Panc1 (cell line): ENCODE measurements around the gene LTBP2.

Experiments used
- CTCF ChIP-seq: fragments of 450-650 bp; IDR thresholded peaks from 2 replicates; pipeline ENCODE4 v1.5.1; 2017; ENCODE audit warnings: mild to moderate bottlenecking
- POLR2AphosphoS5 ChIP-seq: IDR thresholded peaks from 2 replicates; pipeline ENCODE4 v1.6.1; 2012; ENCODE audit warnings: mild to moderate bottlenecking, low read depth, low read length, moderate library complexity
- REST ChIP-seq, 2 experiments: IDR thresholded peaks; 2 replicates each; pipeline ENCODE4 v1.6.1; 2011 to 2012; ENCODE audit warnings: low read depth in 2 of 2, control low read depth in 1 of 2, low read length in 1 of 2, mild to moderate bottlenecking in 1 of 2, moderate library complexity in 1 of 2; ENCODE audit not compliant: insufficient read depth in 1 of 2
- SIN3A ChIP-seq: IDR thresholded peaks from 2 replicates; pipeline ENCODE4 v1.6.1; 2012; ENCODE audit warnings: low read depth, mild to moderate bottlenecking, low read length, moderate library complexity, borderline replicate concordance; ENCODE audit not compliant: insufficient read depth
- TCF7L2 ChIP-seq: IDR thresholded peaks from 2 replicates; pipeline ENCODE4 v1.6.1; 2011; ENCODE audit warnings: mild to moderate bottlenecking, low read depth, low read length, inconsistent platforms

- TF ChIP-seq CTCF: no peak
- TF ChIP-seq POLR2AphosphoS5: no peak
- no peak for TF ChIP-seq SIN3A
- TF ChIP-seq TCF7L2: no peak
- TF ChIP-seq REST (IDR thresholded peaks at IDR 0.05; ENCODE audit: insufficient read depth in 1 of 2, low read depth in 2 of 2, low read length in 1 of 2): no peak
These were observed 24.7 kb downstream of the LTBP2 start for GRCh38 chr14:74587363-74587707.
